K562 (cell line): Measurements from ENCODE around the gene SCFD2. TPM values are rescaled to one million over a fixed set of nuclear protein-coding genes. Genes with fewer than 3 reads are reported as not detected.

ENCODE experiments used
- ATAC-seq: fragments of 200-7000 bp; cut with Tn5 transposase; 3 replicates; pipeline ENCODE4 v1.9.1; 2020; ENCODE audit warnings: moderate library complexity
- BruUV-seq: library from RNA; stranded (reverse); fragments of 400-500 nt; replicated peaks from 2 replicates; lab custom pipeline; 2021; lab: Mats Ljungman, UMichigan
- CTCF ChIA-PET: fragments of 300-600 bp; formaldehyde crosslinking; extraction: SDS; loops from one replicate; lab custom pipeline; 2021; ENCODE audit warnings: low intra/inter-chr PET ratio; lab: Yijun Ruan, JAX
- POLR2A ChIA-PET: fragments of 300-600, 350-650 bp; sonication (Branson Sonifier 250); formaldehyde crosslinking; extraction: SDS; loops from one replicate; lab custom pipeline; 2021; ENCODE audit warnings: antibody characterized with exemption, inconsistent platforms; lab: Yijun Ruan, JAX
- DNase-seq, 4 experiments: peaks; one replicate each; pipeline versions ENCODE4 v3.0.0 to v3.0.0-alpha.2; 2011 to 2018; ENCODE audit warnings: low spot score in 3 of 4, mixed read lengths in 3 of 4; ENCODE audit errors: extremely low read depth in 1 of 4
- FAIRE-seq: peaks from 2 replicates; lab custom pipeline; 2011; peaks lifted over from hg19 to GRCh38; lab: Jason Lieb, UNC
- H2AFZ ChIP-seq: 2 replicates; pipeline ENCODE4 v1.6.0; 2011; ENCODE audit warnings: low read depth, low read length, control low read depth, inconsistent platforms
- H3K27ac ChIP-seq: fragments of 200-600 bp; 3 replicates; pipeline ENCODE4 v1.8.0; 2011; ENCODE audit warnings: low read depth, mild to moderate bottlenecking, control low read depth, inconsistent platforms, low read length, moderate library complexity, mixed read lengths; ENCODE audit errors: extremely low read depth
- H3K27me3 ChIP-seq, 2 experiments: fragments of 300-600 bp in 1 of 2; 2 replicates in 1 of 2; 3 replicates in 1 of 2; pipeline versions ENCODE4 v1.6.0 to v1.8.0; 2011; ENCODE audit warnings: inconsistent platforms in 2 of 2, low read length in 2 of 2, mild to moderate bottlenecking in 1 of 2, mixed read lengths in 1 of 2, moderate library complexity in 1 of 2; ENCODE audit not compliant: control insufficient read depth in 2 of 2, insufficient read depth in 2 of 2
- H3K36me3 ChIP-seq: fragments of 300-600 bp; 3 replicates; pipeline ENCODE4 v1.8.0; 2011; ENCODE audit warnings: mild to moderate bottlenecking, low read length, inconsistent platforms; ENCODE audit not compliant: control insufficient read depth, insufficient read depth
- H3K4me1 ChIP-seq, 2 experiments: fragments of 200-600 bp in 1 of 2; replicated peaks in 1 of 2; 2 replicates in 1 of 2; 3 replicates in 1 of 2; pipeline versions ENCODE4 v1.5.1 to v1.8.0; 2011; ENCODE audit warnings: inconsistent platforms in 2 of 2, low read length in 2 of 2, mild to moderate bottlenecking in 1 of 2, mixed read lengths in 1 of 2, moderate library complexity in 1 of 2; ENCODE audit not compliant: control insufficient read depth in 2 of 2, insufficient read depth in 2 of 2
- H3K4me2 ChIP-seq: 2 replicates; pipeline ENCODE4 v1.6.1; 2011; ENCODE audit warnings: low read length, control low read depth, inconsistent platforms, mixed read lengths; ENCODE audit not compliant: insufficient read depth
- H3K4me3 ChIP-seq: fragments of 200-600 bp; sonication (generic), shearing (Covaris generic); 2 replicates; pipeline ENCODE4 v1.5.1; 2016; ENCODE audit warnings: control low read depth, inconsistent platforms
- H3K79me2 ChIP-seq: fragments of 200-600 bp; 3 replicates; pipeline ENCODE4 v1.8.0; 2011; ENCODE audit warnings: low read length, inconsistent platforms; ENCODE audit not compliant: control insufficient read depth, insufficient read depth
- H3K9ac ChIP-seq, 2 experiments: 2 replicates each; pipeline versions ENCODE4 v1.6.0 to v1.6.1; 2011; ENCODE audit warnings: low read depth in 2 of 2, low read length in 2 of 2, control low read depth in 1 of 2, inconsistent platforms in 1 of 2, mild to moderate bottlenecking in 1 of 2, mixed read lengths in 1 of 2; ENCODE audit not compliant: insufficient read depth in 1 of 2
- H3K9me1 ChIP-seq: one replicate; pipeline ENCODE4 v1.6.0; 2011; ENCODE audit warnings: inconsistent platforms, mild to moderate bottlenecking, low read length, moderate library complexity; ENCODE audit not compliant: control insufficient read depth, insufficient read depth
- H3K9me3 ChIP-seq: replicated peaks from 2 replicates; pipeline ENCODE4 v1.5.1; 2011; ENCODE audit warnings: low read depth, low read length, inconsistent platforms; ENCODE audit not compliant: control insufficient read depth, insufficient read depth
- H4K20me1 ChIP-seq: replicated peaks from 2 replicates; pipeline ENCODE4 v1.6.1; 2011; ENCODE audit warnings: low read length, inconsistent platforms, mixed read lengths; ENCODE audit not compliant: control insufficient read depth, insufficient read depth
- ARID2 ChIP-seq: fragments of 450-650 bp; IDR thresholded peaks from 2 replicates; pipeline ENCODE4 v1.6.1; 2017; ENCODE audit warnings: antibody characterized with exemption, mild to moderate bottlenecking
- ETS2 ChIP-seq: IDR thresholded peaks from 2 replicates; pipeline ENCODE4 v1.6.1; 2016; ENCODE audit warnings: borderline replicate concordance, missing genetic modification characterization, mild to moderate bottlenecking, moderate library complexity, missing compliant biosample characterization; ENCODE audit not compliant: poor library complexity, severe bottlenecking
- POU5F1 ChIP-seq: fragments of 150-350 bp; IDR thresholded peaks from 2 replicates; pipeline ENCODE4 v1.6.1; 2014; ENCODE audit warnings: borderline replicate concordance, low read length, low read depth, mild to moderate bottlenecking; ENCODE audit not compliant: partially characterized antibody
- PTRF ChIP-seq: fragments of 450-650 bp; IDR thresholded peaks from 2 replicates; pipeline ENCODE4 v1.6.1; 2016; ENCODE audit warnings: mild to moderate bottlenecking, missing genetic modification characterization, missing compliant biosample characterization
- ZC3H11A ChIP-seq: IDR thresholded peaks from 2 replicates; pipeline ENCODE4 v1.6.1; 2012; ENCODE audit warnings: low read depth, low read length, improper control_type of control experiment
- ZNF668 ChIP-seq: fragments of 250-450 bp; sonication (Bioruptor Pico); IDR thresholded peaks from 2 replicates; pipeline ENCODE4 v1.8.0; 2022; ENCODE audit warnings: mild to moderate bottlenecking, inconsistent platforms
- WGBS: fragments of 100-300 bp; shearing (Covaris generic); methylation state at CpG from one replicate; pipeline ENCODE4 v1.1.6; 2016; ENCODE audit warnings: low coverage, mixed read lengths; ENCODE audit not compliant: insufficient coverage; ENCODE audit errors: missing lambda C conversion rate; 5-methylcytosine and 5-hydroxymethylcytosine counted together
- in situ Hi-C: fragments of 300-500 bp; cut with MboI; formaldehyde crosslinking; loops from 4 replicates; pipeline ENCODE4 v1.15.0; 2018; ENCODE audit warnings: inconsistent platforms, mixed read lengths
- intact Hi-C: fragments of 100-400 bp; cut with micrococcal nuclease; formaldehyde crosslinking; loops from 2 replicates; pipeline ENCODE4 v1.14.2; 2022
- polyA plus RNA-seq, 8 experiments: library from polyadenylated mRNA; depleted of rRNA in 4 of 8; stranded (reverse) in 5 of 8; unstranded in 3 of 8; fragments of >200 nt; fragmentation: Nextera tagmentation in 2 of 8; fragmentation: Illumina TruSeq in 1 of 8; extraction: Ambion mirVana in 2 of 8; extraction: Trizol in 1 of 8; gene quantifications; 2 replicates each; pipeline versions ENCODE4 v1.2.1 to v1.2.3, GENCODE V29; 2011 to 2014; ENCODE audit warnings: inconsistent platforms in 1 of 8, missing spikeins in 1 of 8
- total RNA-seq, 7 experiments: library from RNA; depleted of rRNA in 6 of 7; stranded (reverse); fragments of >200 nt in 6 of 7; fragmentation: Illumina TruSeq in 2 of 7; extraction: Trizol in 2 of 7; gene quantifications; 2 replicates each; pipeline versions ENCODE4 v1.2.1 to v1.2.3, GENCODE V29; 2011 to 2021; ENCODE audit warnings: low replicate concordance in 1 of 7
- TF ChIP-seq, protein P1 (sequence below), 2 experiments: fragments of 450-650 bp; conservative IDR thresholded peaks; 2 replicates each; pipeline ENCODE4 v1.6.1; 2017; ENCODE audit warnings: mild to moderate bottlenecking in 2 of 2, moderate library complexity in 2 of 2
- TF ChIP-seq, protein P2 (sequence below): fragments of 250-450 bp; sonication (Bioruptor Pico); IDR thresholded peaks from 2 replicates; pipeline ENCODE4 v1.9.0; 2021; ENCODE audit warnings: mild to moderate bottlenecking, inconsistent platforms
- TF ChIP-seq, protein P3 (sequence below): fragments of 250-450 bp; sonication (Bioruptor Pico); IDR thresholded peaks from 2 replicates; pipeline ENCODE4 v1.5.0; 2021; ENCODE audit warnings: mild to moderate bottlenecking, moderate library complexity

Gene SCFD2
- total and polyA plus RNA-seq, 9 of the 15 experiments (the other 6 are each of a cell fraction or from before 2014, with no cell fraction given), result 5.7 to 30.3 (median 22.8) TPM

DNA sequence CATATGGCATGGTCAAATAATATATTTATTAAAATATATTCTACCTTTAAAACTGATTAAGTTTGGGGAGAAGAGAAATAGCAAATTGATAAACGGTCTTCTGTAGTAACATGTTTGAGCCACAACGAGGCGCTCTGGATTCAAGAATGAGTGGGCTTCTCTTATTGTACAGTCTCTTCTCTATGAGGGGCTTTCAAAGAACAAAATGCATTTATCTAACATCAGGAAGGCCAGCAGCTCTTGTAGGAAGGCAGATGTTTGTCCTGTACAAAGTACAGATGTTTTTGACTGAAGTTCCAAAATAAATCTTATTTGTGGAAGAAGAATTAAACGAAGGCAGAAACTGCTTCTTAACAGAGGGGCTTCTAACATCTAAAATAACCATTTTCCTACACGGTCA is 350.2 kb downstream of the SCFD2 start (continued):
- TF ChIP-seq ARID2 (no peak), POU5F1 (no peak), ETS2 (no peak), PTRF (no peak)
- TF ChIP-seq, protein P1, sequence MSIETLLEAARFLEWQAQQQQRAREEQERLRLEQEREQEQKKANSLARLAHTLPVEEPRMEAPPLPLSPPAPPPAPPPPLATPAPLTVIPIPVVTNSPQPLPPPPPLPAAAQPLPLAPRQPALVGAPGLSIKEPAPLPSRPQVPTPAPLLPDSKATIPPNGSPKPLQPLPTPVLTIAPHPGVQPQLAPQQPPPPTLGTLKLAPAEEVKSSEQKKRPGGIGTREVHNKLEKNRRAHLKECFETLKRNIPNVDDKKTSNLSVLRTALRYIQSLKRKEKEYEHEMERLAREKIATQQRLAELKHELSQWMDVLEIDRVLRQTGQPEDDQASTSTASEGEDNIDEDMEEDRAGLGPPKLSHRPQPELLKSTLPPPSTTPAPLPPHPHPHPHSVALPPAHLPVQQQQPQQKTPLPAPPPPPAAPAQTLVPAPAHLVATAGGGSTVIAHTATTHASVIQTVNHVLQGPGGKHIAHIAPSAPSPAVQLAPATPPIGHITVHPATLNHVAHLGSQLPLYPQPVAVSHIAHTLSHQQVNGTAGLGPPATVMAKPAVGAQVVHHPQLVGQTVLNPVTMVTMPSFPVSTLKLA (conservative IDR thresholded peaks at IDR 0.05), result no peak

DNA sequence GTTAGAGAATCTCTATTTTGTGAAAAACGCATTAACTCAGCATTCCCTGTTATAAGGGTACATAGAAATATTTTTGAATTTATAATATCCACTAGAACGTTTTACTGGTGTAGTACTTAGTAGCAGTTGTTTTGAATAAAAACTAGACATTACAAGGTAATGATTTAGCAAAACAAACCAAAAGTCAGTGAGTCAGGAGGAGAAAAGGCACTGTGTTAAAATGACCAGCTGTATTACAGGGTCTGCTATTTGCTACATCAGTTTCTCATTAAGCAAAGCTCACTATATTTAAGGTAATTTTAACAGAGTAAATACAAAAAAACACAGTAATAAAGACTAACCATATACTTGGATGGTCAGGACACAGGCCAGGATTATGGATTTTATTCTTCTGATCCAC is 351.0 kb downstream of the SCFD2 start:
- Histone ChIP-seq H3K9me3 (no peaks in the 10 kb centered on the region), H3K4me2 (no peak overlapping the region), H4K20me1 (no peaks in the 10 kb centered on the region), H3K4me1 (peaks cover 0 to 5% of the 10 kb centered on the region in 2 experiments; a peak in 2 of 5 replicates), H3K27ac (no peak overlapping the region), H3K79me2 (no peaks in the 10 kb centered on the region), H3K36me3 (no peaks in the 10 kb centered on the region), H3K9me1 (no peaks in the 10 kb centered on the region), H2AFZ (no peak overlapping the region), H3K27me3 (no peaks in the 10 kb centered on the region), H3K4me3 (no peak overlapping the region), H3K9ac (no peak overlapping the region)
- intact Hi-C loops (loop anchor here (2.0 to 10.0 kb wide), 6 partner anchors 182 to 1220 kb away; no protein-coding TSS in a partner anchor), in situ Hi-C loops (loop anchor here (25.0 kb wide), 1 partner anchor 797 kb away; no protein-coding TSS in a partner anchor)
- ChIA-PET CTCF (interaction anchor here (0.6 to 1.3 kb wide), 2 partner anchors 297 to 1219 kb away, joined by 4 to 7 read pairs; no protein-coding TSS in a partner anchor), POLR2A (no interaction called here)
- FAIRE-seq (no peak), DNase-seq (no peak), ATAC-seq (no peak)
- no TSS peak for BruUV-seq
- WGBS, result 41% methylated on average over 2 of the region's 2 CpGs
- TF ChIP-seq ZNF668 (CRISPR knock-in tag) (no peak), ZC3H11A (no peak)
- TF ChIP-seq, protein P2, sequence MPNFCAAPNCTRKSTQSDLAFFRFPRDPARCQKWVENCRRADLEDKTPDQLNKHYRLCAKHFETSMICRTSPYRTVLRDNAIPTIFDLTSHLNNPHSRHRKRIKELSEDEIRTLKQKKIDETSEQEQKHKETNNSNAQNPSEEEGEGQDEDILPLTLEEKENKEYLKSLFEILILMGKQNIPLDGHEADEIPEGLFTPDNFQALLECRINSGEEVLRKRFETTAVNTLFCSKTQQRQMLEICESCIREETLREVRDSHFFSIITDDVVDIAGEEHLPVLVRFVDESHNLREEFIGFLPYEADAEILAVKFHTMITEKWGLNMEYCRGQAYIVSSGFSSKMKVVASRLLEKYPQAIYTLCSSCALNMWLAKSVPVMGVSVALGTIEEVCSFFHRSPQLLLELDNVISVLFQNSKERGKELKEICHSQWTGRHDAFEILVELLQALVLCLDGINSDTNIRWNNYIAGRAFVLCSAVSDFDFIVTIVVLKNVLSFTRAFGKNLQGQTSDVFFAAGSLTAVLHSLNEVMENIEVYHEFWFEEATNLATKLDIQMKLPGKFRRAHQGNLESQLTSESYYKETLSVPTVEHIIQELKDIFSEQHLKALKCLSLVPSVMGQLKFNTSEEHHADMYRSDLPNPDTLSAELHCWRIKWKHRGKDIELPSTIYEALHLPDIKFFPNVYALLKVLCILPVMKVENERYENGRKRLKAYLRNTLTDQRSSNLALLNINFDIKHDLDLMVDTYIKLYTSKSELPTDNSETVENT (CRISPR knock-in tag), result no peak
- TF ChIP-seq, protein P3, sequence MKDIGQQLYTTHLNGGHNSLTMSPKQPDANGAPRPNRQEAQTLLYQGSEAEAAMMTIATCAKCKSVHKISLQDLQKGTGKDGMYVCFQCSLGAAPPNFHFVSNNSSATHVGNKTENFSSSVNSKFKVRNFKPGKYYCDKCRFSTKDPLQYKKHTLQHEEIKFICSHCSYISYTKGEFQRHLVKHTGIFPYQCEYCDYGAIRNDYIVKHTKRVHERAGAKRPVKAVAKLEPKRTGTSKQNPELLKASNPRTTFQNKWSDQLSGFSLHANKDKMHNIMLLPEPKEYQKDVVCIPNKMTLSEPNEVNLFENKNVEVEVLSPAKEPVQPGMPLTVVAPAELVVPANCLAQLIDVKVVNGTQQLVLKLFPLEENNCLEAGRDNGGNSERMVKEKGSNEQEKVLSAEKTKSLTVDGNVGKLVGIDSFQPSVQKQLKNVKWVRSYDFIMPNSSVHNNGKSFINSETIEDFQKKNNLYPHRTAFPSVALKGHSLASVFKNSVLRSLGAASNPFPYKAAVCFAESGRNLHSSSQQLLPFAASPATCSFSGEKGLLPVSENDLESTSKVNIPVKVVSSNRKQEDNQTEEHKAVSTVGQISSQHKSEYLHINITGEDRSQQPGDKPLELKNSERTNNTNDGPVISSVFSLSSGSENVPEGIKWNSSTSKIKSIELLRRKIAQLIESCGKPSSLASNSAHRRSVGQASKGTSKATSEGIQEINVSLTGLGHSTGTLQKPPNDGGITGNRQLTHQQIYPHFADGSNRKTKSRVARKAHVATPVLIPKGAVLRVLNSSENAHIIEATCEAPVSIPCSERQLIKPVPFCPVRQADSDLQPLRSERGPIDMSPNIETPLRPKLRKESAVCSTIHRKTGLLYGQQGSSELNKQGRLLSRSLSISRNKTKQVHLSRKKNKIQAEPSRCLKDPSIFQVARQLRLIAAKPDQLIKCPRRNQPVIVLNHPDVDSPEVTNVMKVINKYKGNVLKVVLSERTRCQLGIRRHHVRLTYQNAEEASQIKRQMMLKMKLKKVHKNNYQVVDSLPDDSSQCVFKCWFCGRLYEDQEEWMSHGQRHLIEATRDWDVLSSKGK (CRISPR knock-in tag), result no peak
